ENCODE measurements around the gene FRAS1. TPM values are rescaled to one million over a fixed set of nuclear protein-coding genes. Genes with fewer than 3 reads are reported as not detected.

The FRAS1 gene
- total RNA-seq, 1 experiment from 2014 or later = 0.23 TPM

DNA sequence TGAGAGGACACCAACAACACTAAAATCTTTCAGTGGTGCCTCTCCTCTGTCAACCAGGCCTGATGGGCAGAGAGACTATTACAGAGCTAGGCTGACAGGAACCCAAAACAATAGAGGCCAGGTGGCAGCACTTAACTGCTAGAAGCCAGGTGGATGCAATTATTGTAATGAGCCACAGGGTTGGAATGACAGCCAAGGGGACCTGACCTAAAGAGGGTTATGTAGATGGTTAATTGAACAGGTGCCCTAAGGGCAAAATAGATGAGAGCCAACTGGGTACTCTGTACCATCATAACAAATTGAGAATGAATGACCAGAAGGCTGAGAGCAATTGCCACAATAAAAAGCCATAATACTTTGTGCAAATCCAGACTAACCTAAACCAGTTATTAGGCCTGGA, 24.7 kb upstream of the FRAS1 start:
- Histone ChIP-seq H3K27me3 (ENCODE audit: control insufficient read depth, insufficient read depth, low read length) (no peaks in the 10 kb centered on the region), H3K4me1 (ENCODE audit: control insufficient read depth, insufficient read depth, low read length) (no peaks in the 10 kb centered on the region), H3K4me3 (ENCODE audit: low read depth in 2 of 2, low read length in 2 of 2) (no peak overlapping the region), H3K9me3 (ENCODE audit: control insufficient read depth, insufficient read depth, low read depth, low read length) (no peaks in the 10 kb centered on the region), H3K36me3 (ENCODE audit: control insufficient read depth, insufficient read depth, low read length) (no peaks in the 10 kb centered on the region), H3K27ac (ENCODE audit: low read length) (no peak overlapping the region)
- TF ChIP-seq TCF7L2 (IDR thresholded peaks at IDR 0.05; ENCODE audit: low read depth, low read length) = no peak
- TF ChIP-seq, protein P1, sequence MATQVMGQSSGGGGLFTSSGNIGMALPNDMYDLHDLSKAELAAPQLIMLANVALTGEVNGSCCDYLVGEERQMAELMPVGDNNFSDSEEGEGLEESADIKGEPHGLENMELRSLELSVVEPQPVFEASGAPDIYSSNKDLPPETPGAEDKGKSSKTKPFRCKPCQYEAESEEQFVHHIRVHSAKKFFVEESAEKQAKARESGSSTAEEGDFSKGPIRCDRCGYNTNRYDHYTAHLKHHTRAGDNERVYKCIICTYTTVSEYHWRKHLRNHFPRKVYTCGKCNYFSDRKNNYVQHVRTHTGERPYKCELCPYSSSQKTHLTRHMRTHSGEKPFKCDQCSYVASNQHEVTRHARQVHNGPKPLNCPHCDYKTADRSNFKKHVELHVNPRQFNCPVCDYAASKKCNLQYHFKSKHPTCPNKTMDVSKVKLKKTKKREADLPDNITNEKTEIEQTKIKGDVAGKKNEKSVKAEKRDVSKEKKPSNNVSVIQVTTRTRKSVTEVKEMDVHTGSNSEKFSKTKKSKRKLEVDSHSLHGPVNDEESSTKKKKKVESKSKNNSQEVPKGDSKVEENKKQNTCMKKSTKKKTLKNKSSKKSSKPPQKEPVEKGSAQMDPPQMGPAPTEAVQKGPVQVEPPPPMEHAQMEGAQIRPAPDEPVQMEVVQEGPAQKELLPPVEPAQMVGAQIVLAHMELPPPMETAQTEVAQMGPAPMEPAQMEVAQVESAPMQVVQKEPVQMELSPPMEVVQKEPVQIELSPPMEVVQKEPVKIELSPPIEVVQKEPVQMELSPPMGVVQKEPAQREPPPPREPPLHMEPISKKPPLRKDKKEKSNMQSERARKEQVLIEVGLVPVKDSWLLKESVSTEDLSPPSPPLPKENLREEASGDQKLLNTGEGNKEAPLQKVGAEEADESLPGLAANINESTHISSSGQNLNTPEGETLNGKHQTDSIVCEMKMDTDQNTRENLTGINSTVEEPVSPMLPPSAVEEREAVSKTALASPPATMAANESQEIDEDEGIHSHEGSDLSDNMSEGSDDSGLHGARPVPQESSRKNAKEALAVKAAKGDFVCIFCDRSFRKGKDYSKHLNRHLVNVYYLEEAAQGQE (IDR thresholded peaks at IDR 0.05; ENCODE audit: insufficient read depth in 1 of 2, low read depth in 2 of 2, low read length in 1 of 2) = no peak
- TF ChIP-seq, protein P2, sequence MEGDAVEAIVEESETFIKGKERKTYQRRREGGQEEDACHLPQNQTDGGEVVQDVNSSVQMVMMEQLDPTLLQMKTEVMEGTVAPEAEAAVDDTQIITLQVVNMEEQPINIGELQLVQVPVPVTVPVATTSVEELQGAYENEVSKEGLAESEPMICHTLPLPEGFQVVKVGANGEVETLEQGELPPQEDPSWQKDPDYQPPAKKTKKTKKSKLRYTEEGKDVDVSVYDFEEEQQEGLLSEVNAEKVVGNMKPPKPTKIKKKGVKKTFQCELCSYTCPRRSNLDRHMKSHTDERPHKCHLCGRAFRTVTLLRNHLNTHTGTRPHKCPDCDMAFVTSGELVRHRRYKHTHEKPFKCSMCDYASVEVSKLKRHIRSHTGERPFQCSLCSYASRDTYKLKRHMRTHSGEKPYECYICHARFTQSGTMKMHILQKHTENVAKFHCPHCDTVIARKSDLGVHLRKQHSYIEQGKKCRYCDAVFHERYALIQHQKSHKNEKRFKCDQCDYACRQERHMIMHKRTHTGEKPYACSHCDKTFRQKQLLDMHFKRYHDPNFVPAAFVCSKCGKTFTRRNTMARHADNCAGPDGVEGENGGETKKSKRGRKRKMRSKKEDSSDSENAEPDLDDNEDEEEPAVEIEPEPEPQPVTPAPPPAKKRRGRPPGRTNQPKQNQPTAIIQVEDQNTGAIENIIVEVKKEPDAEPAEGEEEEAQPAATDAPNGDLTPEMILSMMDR (IDR thresholded peaks at IDR 0.05) = no peak
- TF ChIP-seq POLR2AphosphoS5 (IDR thresholded peaks at IDR 0.05; ENCODE audit: low read depth, low read length) = no peak
- no peak for TF ChIP-seq SIN3A (IDR thresholded peaks at IDR 0.05; ENCODE audit: borderline replicate concordance, insufficient read depth, low read depth, low read length)
- in situ Hi-C loops (cut with HindIII; ENCODE audit: low pct_unique_long_range_greater_than_20kb, low sequenced_read_pairs) (no loop called here), intact Hi-C loops (cut with micrococcal nuclease; ENCODE audit: unreplicated experiment) (no loop called here)
- ATAC-seq = no peak
- ChIA-PET POLR2A (no interaction called here), CTCF (no interaction called here)
- no peak for DNase-seq (ENCODE audit: low read depth, low spot score)
- no TSS peak for BruUV-seq (replicated peaks)

- DNase-seq (ENCODE audit: low read depth, low spot score) (no peak), ATAC-seq (no peak)
- no peaks in the 10 kb centered on the region for H3K27me3 ChIP-seq (ENCODE audit: control insufficient read depth, insufficient read depth, low read length)
- POLR2A ChIA-PET = no interaction called here
- H3K9me3 ChIP-seq (ENCODE audit: control insufficient read depth, insufficient read depth, low read depth, low read length) = no peaks in the 10 kb centered on the region
- no peaks in the 10 kb centered on the region for H3K36me3 ChIP-seq (ENCODE audit: control insufficient read depth, insufficient read depth, low read length)
- in situ Hi-C loops (cut with HindIII; ENCODE audit: low pct_unique_long_range_greater_than_20kb, low sequenced_read_pairs) = no loop called here
- no peak overlapping the region for H3K4me3 ChIP-seq (ENCODE audit: low read depth in 2 of 2, low read length in 2 of 2)
- CTCF ChIA-PET = no interaction called here
- H3K4me1 ChIP-seq (ENCODE audit: control insufficient read depth, insufficient read depth, low read length) = no peaks in the 10 kb centered on the region
- intact Hi-C loops (cut with micrococcal nuclease; ENCODE audit: unreplicated experiment) = no loop called here
- no TSS peak for BruUV-seq (replicated peaks)
- TF ChIP-seq TCF7L2 (IDR thresholded peaks at IDR 0.05; ENCODE audit: low read depth, low read length) (no peak), SIN3A (IDR thresholded peaks at IDR 0.05; ENCODE audit: borderline replicate concordance, insufficient read depth, low read depth, low read length) (no peak), POLR2AphosphoS5 (IDR thresholded peaks at IDR 0.05; ENCODE audit: low read depth, low read length) (no peak)
- TF ChIP-seq, protein P1 (IDR thresholded peaks at IDR 0.05; ENCODE audit: insufficient read depth in 1 of 2, low read depth in 2 of 2, low read length in 1 of 2) = no peak
- TF ChIP-seq, protein P2 (IDR thresholded peaks at IDR 0.05) = no peak
- no peak overlapping the region for H3K27ac ChIP-seq (ENCODE audit: low read length)
These were observed 24.2 kb upstream of the FRAS1 start for GRCh38 chr4:78032929-78033328.

All from Panc1 (cell line).